HG02981 (cell line): Measurements from ENCODE around the gene RASA3.

ENCODE experiments used
- ATAC-seq: cut with Tn5 transposase; IDR thresholded peaks from one replicate; pipeline ENCODE4 v1.9.1; 2021; ENCODE audit warnings: mild to moderate bottlenecking, moderate library complexity; ENCODE audit not compliant: unreplicated experiment

The RASA3 gene

GRCh38 chr13:113929628-113930615, 202.5 kb downstream of the RASA3 start:
- no peak for ATAC-seq

GRCh38 chr13:113928685-113929627, 203.5 kb downstream of the RASA3 start:
- no peak for ATAC-seq
